Measurements from ENCODE around the gene NLRP3.
"Not testable (repeated sequence)": the region's sequence is repeated elsewhere in the genome, so short reads cannot be mapped to it uniquely, and the experiment has no call there.

The NLRP3 gene

DNA sequence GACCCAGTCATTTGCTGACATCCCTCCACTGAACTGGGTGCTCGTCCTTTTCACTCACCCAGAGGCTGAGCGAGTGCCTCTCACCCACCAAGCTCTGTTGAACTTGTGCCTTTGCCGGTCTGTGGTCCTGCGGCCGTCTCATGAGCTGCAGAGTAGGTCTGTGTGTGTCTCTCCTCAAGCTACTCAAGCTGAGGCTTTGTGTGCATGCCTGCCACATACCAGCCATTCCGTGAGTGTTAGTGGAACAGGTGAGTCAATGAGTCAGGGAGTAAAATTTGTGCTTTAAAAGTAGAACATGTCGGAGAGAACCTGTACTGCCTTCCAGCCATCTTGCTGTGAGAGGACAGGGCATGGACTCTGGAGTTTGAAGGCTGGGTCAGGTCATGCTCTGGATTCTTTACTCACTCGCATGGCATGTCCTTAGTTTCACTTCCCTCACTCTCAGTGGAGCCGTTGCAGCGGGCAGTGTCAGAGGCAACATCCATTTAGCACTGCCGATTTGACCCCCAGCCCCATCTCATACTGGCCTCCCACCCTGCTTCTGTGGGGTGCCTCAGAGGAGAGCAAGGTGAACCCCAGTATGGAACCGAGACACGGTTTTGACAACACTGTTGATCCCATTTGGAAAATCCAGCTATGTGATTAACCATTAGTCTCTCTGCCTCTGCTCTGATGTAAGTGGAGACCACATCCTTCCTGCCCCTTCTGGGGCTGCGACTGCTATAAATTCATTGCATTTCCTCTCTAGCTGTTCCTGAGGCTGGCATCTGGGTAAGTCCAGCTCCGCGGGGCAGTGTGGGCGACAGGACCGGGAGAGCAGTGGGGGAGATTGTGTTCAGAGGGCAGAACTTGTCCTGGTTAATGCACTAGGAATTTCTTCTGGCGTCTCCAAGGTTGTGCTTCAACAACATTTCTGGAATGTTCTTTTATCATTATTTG is at the start of gene NLRP3:
Gene NLRP3 (plus strand): TSS at position 751 of the 939 bp plus-strand sequence. CDS start 2,628 bp downstream, outside the sequence.
- DNase-seq: no peak

DNA sequence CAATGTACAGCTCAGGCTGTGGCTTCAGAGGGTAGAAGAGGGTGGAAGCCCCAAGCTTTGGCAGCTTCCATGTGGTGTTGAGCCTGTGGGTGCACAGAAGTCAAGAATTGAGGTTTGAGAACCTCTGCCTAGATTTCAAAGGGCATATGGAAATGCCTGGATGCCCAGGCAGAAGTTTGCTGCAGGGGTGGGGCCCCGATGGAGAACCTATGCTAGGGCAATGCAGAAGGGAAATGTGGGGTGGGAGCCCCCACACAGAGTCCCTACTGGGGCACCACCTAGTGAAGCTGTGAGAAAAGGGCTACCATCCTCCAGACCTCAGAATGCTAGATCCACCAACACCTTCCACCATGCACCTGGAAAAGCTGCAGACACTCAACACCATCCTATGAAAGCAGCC is 49.6 kb upstream of the NLRP3 start:
- DNase-seq: not testable (repeated sequence)

GRCh38 chr1:247366926-247367645 is 48.9 kb upstream of the NLRP3 start:
- DNase-seq: no peak

DNA sequence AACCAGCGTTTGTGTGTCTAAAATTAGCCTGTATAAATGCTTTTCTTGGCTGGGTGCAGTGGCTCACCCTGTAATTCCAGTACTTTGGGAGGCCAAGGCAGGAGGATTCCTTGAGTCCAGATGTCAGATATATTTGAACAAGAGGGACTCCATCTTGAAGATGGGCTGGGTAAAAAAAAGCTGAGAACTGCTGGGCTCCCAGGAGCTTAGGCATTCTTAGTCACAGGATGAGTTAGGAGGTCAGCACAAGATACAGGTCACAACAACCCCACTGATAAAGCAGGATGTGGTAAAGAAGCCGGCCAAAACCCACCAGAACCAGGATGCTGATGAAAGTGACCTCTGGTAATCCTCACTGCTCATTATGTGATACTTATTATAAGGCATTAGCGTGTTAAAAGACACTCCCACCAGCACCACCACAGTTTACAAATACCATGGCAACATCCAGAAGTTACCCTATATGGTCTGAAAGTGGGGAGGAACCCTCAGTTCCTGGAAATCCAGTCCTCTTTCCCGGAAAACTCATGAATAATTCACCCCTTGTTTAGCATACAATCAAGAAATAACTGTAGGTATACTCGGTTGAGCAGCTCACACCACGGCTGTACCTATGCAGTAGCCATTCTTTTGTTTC is 48.1 kb upstream of the NLRP3 start:
- no peak for DNase-seq

DNA sequence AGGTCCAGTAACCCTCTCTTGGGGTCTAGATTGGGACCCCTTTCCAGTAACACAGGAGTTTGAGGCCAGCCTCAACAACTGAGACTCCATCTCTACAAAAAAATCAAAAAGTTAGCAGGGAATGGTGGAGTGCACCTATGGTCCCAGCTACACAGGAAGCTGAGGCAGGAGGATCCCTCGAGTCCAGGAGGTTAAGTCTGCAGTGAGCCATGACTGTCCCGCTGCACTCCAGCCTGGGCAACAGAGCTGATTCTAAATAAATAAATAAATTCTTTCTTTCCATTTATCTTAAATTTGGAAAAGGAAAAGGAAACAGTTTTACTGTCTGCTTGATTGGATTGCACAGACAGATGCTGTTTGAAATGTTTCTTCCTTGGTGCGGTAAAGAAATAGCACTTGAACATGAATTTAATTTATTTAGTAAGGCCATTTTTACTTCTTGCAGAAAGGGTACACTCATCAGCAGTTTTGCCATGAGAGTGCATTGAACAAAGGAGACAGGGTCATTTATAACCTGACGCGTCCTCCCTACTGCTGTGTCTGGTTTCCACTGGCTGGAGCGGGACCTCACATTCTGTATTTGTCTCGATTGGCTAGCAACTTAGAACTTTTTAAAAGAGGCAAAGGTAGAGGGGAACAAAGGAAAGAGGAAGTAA is 47.4 kb upstream of the NLRP3 start:
- DNase-seq: no peak

DNA sequence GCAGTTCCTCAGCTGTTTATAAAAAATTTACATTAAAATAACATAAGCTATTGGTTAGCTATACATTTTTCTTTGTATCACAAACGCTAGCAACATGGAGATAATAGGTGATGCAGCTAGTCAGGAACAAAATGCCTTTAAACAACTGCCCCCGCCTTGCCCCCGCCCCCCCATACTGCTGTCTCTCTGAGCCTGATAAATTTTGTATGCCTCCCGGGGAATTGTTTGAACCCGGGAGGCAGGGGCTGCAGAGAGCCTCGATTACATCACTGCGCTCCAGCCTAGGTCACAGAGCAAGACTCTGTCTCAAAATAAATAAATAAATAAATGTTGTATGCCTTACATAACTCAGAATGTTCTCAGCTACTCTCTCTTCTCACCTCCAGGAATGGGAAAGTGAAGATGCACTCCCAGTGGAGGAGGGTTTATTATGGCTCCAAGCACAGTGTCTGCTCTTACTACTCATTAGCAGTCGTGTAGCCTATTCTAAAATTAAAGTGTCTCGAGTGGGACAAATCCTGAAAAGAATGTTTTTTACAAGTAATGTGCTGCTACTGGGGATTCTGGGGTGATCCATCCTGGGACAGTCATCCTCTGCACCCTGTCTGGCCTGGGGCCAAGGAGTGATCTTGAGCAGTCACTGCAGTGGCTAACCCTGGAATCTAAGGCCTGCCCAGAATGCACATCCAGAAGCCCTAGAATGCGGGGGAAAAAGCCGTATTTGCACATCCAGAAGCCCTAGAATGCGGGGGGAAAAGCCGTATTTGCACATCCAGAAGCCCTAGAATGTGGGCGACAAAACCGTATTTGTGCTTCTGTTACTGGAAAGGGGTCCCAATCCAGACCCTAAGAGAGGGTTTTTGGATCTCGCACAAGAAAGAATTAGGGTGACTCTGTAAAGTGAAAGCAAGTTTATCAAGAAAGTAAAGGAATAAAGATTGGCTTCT is 44.9 kb upstream of the NLRP3 start:
- no peak for DNase-seq

DNA sequence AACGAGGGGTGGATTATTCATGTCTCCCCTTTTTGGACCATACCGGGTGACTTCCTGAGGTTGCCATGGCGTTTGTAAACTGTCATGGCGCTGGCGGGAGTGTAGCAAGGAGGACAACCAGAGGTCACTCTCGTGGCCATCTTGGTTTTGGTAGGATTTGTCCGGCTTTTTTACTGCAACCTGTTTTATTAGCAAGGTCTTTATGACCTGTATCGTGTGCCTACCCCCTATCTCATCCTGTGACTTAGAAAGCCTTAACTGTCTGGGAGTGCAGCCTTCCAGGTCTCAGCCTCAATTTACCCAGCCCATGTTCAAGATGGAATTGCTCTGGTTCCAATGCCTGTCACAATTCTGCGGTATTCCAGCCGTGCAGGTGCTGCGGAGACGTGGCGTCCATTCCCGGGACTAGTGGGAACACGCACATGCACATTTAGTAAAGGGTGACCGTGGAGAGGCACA is 44.1 kb upstream of the NLRP3 start:
- no peak for DNase-seq

DNA sequence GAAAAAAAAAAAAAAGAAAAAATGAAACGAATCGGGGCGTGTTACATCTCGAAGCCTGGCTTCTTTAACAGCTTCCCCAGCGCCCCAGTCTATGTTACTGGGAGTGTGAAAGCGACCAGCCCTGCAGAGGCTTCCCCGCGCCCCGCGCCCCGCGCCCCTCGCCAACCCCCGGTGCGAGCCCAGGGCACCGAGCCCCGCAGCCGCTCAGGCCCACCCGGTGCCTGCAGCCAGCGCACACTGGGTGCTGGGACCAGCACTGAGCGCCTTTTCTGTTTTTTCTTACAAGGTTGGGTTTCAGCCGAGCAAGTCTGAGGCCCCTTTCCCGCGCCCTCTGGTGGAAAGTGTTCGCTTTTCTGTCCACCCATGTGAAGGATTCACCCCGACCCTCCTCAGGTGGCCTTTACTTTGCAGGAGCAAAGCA is 42.2 kb upstream of the NLRP3 start:
- peak; percentile 69 for DNase-seq

DNA sequence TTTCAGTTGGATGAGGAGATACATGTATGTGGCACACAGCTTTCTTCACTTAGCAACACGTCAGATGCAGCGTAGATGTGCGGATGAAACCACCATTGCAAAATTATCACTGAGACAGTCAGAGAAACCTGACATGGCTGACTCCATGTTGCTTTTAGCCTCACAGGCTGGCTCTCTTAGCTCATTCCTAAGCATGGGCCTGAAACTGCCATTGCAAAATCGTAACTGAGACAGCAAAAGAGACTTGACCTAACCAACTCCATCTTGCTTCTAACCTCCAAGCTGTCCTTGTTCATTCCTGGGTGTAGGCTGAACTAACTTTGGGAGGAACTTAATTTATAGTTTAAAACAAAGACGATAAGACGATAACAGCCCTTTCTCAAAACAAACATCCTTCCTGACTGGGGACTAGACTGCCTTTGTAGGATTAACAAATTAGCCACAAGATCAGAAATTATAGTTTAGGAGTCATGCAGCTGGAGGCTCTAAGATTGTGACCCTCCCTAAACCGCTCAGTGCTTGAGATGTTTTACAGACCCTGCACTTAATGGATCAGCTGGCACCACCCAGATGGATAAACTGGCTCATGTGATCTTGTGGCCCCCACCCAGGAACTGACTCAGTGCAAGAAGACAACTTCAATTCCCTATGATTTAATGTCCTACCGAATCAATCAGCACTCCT is 41.2 kb upstream of the NLRP3 start:
- DNase-seq: not testable (repeated sequence)

DNA sequence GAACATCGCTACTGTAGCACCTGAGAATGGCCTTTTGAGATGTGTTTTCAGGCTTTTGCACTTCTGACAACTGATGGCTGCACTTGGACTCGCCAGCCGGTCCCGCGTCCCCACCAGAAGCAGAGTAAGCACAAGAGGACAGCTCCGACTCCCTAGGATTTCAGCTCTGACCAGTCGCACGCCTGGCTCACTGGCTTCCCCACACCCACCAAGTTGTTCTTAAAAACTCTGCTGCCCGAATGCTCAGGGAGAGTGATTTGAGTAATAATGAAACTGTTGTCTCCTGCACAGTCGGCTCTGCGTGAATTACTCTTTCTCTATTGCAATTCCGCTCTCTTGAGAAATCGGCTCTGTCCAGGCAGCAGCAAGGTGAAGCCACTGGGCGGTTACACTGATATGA is 40.2 kb upstream of the NLRP3 start:
- no peak for DNase-seq

DNA sequence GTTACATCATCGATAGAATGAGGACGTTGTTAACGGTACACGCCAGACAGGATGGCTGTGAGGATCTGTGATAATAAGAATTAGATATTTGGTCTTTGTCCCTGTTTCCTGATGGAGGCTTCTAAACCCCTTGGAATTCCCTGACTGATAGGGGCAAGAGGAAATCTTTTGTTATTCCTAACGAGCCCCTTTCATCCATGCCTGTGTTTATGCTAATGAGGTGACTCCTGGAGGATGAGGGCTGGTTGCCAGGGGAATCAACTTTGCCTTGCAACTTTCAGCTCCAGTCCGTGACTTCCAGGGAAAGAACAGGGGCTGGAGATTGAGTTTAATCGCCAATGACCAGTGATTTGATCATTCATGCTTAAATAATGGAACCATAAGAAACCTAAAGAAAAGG is 39.3 kb upstream of the NLRP3 start:
- no peak for DNase-seq

DNA sequence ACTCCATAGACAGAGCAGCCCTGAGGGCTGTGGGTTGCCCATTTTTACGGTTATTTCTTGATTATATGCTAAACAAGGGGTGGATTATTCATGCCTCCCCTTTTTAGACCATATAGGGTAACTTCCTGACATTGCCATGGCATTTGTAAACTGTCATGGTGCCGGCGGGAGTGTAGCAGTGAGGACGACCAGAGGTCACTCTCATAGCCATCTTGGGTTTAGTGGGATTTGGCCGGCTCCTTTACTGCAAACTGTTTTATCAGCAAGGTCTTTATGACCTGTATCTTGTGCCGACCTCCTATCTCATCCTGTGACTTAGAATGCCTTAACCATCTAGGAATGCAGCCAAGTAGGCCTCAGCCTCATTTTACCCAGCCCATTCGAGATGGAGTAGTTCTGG is 38.3 kb upstream of the NLRP3 start:
- DNase-seq: not testable (repeated sequence)

GRCh38 chr1:247378334-247379073 is 37.5 kb upstream of the NLRP3 start:
- no peak for DNase-seq

DNA sequence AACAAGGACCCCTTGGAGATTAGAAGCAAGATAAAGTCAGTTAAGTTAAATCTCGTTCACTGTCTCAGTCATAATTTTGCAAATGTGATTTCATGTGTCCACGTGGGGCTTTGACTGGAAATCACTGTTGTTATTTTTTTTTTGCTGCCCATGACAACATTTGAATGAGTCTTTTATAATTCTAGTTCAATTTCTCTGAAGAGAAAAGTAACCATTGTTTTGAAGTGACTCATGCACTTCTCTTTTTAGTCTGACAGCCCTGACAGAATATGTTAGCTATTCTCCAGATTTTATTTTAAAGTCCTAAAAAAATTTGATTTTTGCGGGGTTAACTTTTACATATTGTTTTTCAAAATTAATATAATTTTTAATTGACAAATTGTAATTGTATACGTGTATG is 30.7 kb upstream of the NLRP3 start:
- DNase-seq: no peak

- no peak for DNase-seq
These were observed 29.8 kb upstream of the NLRP3 start for GRCh38 chr1:247386217-247386616.

GRCh38 chr1:247386687-247387086 is 29.3 kb upstream of the NLRP3 start:
- no peak for DNase-seq

DNA sequence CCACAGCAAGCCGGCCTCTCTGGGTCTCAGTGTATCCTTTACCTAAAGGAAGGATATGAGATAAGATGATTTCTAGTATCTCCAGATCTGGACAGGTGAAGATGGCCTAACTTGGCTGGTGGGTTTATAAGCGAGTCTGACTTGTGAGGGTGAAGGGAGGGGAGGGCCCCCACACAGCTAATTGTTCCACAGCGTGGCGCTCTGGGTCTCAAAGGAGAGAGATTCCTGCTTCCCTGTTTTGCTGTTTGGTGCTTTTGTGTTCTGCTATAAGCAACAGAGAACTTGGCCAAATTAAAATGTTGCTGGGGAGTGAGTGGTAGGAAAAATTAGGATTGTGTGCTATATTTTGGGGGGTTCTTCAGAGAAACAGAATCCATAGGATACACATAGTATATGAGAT is 28.9 kb upstream of the NLRP3 start:
- no peak for DNase-seq

DNA sequence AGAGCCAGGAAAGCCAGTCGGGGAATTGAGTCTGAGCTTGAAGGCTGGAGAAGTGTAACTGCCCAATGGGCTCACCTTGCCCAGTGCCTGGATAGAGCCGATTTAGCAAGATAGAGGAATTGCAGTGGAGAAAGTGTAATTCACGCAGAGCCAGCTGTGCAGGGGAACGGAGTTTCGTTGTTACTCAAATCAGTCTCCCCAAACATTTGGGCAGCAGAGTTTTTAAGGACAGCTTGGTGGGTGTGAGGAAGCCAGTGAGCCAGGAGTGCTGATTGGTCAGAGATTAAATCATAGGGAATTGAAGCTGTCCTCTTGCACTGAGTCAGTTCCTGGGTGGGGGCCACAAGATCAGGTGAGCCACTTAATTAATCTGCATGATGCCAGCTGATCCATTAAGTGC is 28.4 kb upstream of the NLRP3 start:
- no peak for DNase-seq

DNA sequence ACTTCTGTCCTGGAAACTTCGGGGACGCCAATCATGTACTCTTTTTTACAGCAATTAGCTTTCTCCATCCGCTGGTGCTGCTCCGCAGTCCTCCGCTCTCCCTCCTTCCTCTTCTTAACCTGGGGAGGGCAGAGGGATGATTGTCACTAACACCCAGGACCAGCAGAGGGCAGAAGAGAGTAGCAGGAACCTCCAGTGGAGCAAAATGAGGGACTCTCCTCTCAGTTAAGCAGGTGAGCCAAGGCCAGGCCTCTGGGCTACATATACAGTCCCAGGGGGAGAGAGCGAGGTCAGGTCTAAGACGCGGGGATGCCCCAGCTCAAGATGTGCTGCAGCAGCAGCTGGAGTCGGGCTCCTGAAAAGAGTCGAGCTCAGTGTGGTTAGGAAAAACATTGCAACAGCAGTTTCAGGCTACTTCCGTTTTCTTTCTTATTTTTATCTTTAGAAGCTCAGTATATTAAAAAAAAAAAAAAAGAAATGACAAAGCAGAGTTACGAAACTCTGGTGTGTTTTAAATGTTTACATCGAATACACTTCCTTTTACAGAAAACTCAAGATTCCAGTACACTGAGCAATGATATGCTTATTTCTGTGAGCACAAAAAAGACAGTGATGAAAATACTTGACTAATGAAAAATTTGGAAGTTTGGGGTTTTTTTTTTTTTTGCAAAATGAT is 25.7 kb upstream of the NLRP3 start:
- DNase-seq: peak; percentile 88

DNA sequence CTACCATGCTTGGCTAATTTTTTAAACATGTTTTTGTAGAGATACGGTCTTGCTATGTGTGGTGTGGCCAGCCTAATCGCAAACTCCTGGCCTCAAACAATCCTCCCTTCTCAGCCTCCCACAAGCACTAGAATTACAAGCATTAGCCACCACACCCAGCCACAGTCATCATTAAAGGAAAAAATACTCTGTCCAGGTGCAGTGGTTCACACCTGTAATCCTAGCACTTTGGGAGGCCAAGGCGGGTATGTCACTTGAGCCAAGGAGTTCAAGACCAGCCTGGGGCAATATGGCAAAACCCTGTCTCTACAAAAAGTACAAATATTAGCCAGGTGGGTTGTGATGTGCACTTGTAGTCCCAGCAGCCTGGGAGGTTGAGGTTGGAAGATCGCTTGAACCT is 25.0 kb upstream of the NLRP3 start:
- DNase-seq: no peak
